ENCODE measurements around the gene DCTN3.
"Not testable (repeated sequence)": the region's sequence is repeated elsewhere in the genome, so short reads cannot be mapped to it uniquely, and the experiment has no call there.

DCTN3 gene

GRCh38 chr9:34646211-34647083, 26.2 kb upstream of the DCTN3 start, which contains the start of gene GALT:
Gene GALT, plus strand, starts transcription at chr9:34646675. Its CDS starts 30 bp downstream, at chr9:34646705.
- peak; percentile 29 for DNase-seq

DNA sequence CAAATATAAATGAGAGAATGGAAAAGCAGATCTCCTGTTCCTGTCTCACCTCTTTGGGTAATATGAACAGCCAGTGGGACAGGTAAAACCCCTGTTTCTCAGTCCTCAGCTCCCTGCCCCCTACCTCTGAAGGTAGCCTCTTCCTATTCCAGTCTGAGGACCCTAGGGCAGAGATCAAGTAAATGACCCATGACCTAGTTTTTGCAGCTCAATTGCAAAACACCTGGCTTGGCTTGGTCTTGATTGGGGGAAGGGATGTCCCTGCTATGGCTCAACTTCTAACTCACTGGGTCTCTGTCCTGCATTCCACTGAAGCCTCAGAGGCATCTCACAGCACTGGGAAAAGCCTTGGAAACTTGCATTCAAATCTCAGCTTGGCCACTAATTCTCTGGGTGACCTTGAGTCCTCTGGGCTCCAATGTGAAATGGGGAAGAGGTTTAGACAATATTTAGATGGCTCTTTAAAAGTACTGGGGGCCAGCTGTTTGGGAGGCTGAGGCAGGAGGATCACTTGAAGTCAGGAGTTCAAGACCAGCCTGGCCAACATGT, 24.5 kb upstream of the DCTN3 start:
- DNase-seq, result no peak

DNA sequence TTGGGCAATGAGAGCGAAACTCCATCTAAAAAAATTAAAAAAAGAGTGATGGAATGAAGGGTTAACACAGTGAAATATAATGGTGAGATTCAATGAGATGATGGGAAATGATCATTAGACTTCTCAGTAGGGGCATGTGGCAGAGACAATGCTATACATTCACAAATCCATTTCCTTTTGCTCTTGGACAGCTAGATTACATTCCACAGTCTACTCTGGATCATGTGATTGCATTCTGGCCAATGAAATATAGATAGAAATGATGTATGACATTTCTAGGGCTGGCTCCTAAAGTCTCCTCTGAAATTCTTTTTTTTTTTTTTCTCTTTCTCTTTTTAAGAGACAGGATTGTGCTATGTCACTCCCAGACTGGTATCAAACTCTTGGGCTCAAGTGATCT, 22.4 kb upstream of the DCTN3 start:
- no peak for DNase-seq

DNA sequence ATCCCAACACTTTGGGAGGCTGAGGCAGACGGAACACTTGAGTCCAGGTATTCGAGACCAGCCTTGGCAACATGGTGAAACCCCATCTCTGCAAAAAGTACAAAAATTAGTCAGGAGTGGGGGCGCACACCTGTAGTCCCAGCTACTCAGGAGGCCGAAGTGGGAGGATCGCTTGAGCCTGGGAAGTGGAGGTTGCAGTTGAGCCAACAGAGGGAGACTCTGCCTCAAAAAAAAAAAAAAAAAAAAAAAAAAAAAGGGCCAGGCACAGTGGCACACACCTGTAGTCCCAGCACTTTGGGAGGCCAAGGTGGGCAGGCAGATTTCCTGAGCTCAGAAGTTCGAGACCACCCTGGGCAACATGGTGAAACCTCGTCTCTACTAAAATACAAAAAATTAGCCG, 19.0 kb upstream of the DCTN3 start:
- not testable (repeated sequence) for DNase-seq

DNA sequence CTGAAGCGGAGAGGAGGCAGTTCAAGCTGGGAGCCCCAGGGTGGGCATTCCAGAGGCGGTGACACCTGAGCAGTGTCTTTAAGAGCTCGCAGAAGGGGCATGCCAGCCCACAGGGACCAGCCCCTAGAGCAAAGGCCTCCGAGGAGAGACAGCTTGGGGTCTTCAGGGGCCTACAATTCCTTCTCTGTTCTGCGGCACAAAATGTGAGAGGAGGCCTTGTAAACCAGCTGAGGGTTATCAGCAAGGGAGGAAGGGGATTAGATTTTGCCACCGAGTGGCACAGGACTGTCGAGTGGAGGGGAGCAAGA, 17.8 kb upstream of the DCTN3 start:
- no peak for DNase-seq

DNA sequence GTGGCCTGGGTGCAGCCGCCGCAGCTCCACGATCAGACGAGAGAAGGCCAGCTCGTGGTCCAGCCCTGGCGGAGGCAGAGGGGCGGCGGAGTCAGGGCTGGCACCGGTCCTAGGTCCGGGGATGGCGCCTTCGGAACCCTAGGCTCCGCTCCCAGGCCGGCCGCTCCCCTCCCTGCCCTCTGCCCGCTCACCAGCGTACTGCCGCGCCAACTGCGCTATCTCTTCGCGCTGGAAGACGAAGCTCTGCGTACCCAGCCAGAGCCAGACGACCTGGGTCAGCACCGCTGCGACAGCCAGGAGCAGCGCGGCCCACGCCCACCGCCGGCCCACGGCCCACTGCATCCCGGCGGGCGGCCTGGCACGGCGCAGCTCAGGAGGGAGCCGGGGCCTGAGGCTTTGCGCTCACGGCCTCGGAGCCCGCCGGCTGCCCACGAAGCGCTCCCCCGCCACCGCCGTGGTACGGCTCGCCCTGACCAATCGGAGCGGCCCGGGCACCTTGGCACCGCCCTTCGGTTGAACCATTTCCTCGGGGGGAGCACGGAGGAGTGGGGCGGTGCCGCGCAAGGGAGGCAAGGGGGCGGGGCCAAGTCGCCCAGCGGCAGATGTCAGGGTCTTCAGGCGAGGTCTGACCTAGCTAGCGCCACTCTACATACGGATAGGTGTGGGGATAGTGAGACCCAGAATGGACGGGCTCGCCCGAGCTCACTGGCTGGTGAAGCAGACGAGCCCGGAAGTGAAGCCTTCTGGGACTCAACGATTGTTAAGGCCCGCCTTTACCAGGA, 17.3 kb upstream of the DCTN3 start, which contains the start of gene SIGMAR1:
Gene SIGMAR1 (minus strand): TSS at position 432 of the 782 bp plus-strand sequence. CDS start 90 bp downstream, at position 342.
- DNase-seq, result peak; percentile 47

DNA sequence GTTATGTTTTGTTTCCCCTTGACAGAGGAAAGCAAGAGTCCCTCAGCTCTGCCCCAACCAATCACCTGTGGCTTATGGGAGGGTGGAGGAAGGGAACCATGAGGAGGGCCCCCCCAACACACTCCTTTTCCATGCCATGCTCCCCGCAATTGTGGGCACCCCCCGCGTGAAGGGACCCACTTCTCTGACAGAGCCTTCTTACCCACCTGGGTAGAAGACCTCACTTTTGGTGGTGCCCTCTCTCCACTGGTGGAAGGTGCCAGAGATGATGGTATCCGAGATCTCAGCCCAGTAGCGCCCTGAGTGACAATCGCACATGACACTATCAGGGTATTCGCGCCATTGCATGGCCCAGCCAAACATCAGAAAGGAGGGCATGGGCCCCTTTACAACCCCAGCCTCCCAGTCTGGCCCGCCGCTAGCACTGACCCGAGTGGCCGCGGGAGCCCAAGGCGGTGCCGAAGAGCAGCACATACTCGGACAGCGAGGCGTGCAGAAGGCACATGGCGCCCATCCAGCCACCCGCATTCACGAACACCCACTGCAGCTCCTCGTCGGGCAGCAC, 16.6 kb upstream of the DCTN3 start:
- no peak for DNase-seq

DNA sequence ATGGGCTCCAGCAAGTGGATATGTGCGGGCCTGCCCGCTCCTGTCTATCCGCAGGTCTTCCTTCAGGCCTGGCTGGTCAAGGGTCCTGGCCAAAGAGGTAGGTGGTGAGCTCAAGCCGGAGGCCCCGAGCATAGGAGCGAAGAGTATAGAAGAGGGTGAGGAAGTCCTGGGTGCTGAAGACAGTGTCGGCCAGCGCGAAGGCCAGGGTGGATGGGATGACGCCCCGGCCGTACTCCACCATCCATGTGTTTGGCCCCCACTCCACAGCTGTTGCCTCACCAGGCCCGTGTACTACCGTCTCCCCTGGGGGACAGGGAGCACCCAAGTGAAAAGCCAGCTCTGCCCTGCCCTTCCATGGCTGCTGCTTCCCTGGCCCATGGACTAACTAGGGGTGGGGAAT, 15.3 kb upstream of the DCTN3 start:
- DNase-seq, result no peak

DNA sequence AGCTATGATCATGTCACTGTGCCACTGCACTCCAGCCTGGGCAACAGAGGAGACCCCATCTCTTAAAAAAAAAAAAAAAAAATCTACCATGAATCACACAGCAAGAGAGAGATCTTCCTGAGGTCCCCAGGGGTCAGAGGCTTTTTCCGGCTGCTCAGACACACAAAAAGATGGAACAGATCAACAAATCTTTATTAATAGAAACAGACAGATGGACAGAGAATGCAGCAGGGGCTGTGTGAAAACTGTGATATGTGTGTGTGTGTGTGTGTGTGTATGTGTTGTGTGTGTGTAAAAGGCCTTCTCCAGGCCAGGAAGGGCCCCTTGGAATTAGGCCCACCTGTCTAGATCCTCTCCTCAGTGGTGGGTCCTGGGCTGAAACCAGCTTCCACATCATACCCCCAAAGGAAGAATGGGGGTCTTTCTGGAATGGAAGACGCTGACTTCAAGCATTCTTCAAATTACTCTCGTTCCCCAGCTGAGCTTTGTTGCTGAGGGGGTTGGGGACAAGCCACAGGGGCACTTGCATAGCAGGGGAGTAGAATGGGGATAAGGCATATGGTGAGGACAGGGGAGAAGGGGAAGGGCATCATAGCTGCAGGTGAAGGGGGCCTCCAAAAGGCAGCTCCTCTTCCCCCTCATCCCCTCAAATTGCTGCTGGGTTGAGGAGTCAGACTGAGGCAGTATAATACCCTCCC, 14.4 kb upstream of the DCTN3 start:
- no peak for DNase-seq

DNA sequence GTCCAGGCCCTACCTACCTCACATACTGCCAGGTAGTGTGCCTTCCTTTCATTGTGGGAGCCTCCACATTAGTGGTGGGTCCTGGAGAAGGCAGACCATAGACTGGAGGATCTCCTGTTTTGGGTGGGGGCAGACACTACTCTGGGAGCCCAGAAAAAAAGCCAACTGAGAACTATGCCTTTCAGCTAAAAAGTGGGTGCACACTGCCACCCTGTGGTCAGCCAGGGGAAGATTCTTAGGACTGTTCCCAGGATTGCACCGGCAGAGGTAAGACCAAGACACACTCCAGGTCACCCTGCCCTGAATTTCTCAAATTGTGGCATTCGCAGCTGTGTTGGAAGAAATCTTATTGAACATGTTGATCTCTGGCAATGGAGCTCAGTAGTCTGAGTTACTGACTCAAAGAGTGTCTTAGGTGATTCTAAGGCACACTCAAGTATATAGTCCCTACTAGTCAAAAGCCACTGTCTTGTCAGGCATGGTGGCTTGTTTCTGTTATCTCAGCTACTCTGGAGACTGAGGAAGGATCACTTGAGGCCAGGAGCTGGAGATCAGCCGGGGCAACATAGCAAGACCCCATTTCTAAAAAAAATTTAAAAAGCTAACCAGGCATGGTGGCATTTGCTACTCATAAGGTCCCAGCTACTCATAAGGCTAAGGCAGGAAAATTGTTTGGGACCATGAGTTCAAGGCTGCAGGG, 13.7 kb upstream of the DCTN3 start:
- no peak for DNase-seq

DNA sequence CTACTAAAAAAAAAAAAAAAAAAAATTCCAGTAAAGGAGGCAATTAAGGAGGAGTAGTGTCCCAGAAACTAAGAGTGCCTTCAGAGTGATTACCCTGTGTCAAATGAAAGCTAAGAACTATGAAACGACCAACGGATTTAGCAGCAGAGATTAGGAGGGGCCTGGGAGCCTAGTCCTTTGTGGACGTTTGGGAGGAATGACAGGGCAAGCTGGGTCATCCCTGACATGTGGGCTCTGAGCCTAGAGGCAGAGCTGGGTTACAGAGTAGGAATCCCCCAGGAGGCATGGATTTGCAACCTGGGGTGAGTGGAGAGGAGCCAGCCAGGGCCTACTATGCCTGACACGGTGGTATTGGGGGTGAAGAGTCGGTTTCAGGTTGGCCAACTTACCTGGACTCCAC, 12.9 kb upstream of the DCTN3 start:
- DNase-seq, result no peak

- DNase-seq, result no peak
Measured at GRCh38 chr9:34630402-34631154, 10.3 kb upstream of the DCTN3 start.

- no peak for DNase-seq
Measured at GRCh38 chr9:34629491-34629808, 9.2 kb upstream of the DCTN3 start.

- DNase-seq, result no peak
Measured at GRCh38 chr9:34628656-34629490, 8.6 kb upstream of the DCTN3 start, which contains the start of gene ARID3C. Gene ARID3C, minus strand, starts transcription at chr9:34629066. Its CDS starts 1,052 bp downstream, at chr9:34628014.

DNA sequence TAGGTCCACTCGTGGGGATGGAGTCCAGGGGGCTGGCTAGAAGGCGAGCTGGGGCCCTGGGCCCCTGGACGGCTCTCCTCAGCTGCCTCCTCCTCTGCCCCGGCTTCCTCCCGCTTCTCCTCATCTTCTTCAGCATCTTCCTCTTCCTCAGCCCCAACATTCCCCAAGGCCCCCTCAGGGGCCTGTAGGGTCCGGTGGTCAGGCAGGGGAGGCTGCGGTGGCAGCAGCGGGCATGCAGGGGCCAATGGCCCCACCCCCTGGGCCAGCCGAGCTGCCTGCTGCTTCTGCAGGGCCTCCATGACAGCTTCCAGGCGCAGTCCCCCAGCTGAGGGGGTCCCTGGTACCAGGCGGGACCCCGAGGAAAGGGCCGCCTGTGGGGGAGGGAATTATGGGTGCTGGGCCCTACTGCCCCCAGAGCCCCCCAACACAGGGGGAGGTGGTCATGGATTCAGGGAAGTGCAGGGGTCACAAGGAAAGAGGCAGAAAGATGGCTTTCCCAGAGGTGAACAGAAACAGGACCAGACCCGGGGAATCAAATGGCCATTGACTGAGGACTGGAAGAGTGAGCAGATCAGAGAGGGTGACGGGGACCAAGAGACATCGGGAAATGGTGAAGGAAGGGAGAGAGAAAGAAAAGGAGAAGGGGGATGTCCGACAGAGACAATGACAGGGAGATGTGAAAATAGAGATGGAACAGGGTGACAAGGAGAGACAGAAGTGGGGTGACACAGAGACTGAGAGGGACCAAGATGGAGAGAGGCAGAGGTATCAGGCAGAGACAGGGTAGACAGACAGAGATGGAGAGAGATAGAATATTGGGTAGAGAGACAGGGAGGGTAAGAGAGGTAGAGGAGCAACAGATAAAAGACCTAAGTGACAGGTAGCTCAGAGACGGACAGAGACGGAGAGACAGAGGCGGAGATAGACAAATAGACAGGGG, 7.7 kb upstream of the DCTN3 start:
- no peak for DNase-seq

- DNase-seq, result no peak
Measured at GRCh38 chr9:34625186-34625486, 4.8 kb upstream of the DCTN3 start.

GRCh38 chr9:34624475-34625185, 4.3 kb upstream of the DCTN3 start:
- no peak for DNase-seq

DNA sequence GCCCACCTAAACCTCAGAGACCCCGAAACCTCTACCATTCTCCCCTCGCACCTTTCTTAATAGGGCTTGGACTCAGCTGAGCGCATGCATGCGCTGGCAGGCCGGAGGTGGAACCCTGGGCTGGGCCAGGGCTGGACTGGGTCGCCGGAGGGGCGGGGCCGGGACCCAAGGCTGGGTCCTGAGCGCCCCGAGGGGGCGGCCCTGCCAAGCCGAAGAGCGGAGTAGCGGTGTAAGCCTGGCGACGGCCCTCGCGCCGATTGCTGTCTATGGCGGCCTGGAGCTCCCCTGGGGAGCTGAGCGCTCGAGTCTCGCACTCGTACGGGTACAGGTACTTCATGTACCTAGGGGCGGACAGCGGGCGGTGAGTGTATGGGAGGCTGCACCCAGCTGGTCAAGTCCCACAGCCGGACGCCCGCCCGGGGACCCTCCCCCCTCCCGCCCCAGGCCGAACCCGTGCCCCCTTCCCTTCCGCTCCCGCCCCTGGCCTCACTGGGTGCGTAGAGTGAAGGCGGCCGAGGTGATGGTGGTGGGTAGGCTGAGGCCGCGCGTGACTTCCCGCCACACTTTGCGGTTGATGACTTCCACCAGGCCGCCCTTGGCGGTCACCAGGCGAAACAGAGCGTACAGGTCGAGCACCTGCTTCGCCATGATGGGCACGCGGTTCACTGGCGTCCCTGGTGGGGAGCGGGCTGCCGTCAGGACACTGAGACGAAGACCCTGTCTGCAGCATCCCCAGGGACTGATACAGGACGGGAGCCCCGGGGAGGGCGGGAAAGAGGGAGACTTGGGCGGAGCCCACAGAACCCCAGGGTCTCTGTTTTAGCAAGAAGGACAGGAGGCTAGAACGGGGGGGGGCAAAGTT, 3.3 kb upstream of the DCTN3 start:
- DNase-seq, result no peak

All from SHP77 treated with DMSO at 0.1 percent for 48 hours (cell line).